NCI-H82 treated with DMSO at 0.1 percent for 48 hours (cell line): ENCODE measurements around the gene ZNF787.
A peak's percentile ranks its signal among the peaks of the same experiment; 100 is the strongest.
"Not testable (repeated sequence)": the region's sequence is repeated elsewhere in the genome, so short reads cannot be mapped to it uniquely, and the experiment has no call there.

Source experiments
- DNase-seq: peaks from one replicate; lab custom pipeline; 2025; ENCODE audit not compliant: unreplicated experiment; lab: John Stamatoyannopoulos, UW

Gene ZNF787

GRCh38 chr19:56121180-56122167 is at the start of gene ZNF787:
Gene ZNF787 (minus strand): TSS chr19:56121295. CDS start chr19:56103217, 18,078 bp downstream.
- DNase-seq, result peak; percentile 83

- no peak for DNase-seq
Observed at GRCh38 chr19:56170261-56170660, 49.2 kb upstream of the ZNF787 start.

GRCh38 chr19:56167064-56167578 is 46.0 kb upstream of the ZNF787 start:
- no peak for DNase-seq

DNA sequence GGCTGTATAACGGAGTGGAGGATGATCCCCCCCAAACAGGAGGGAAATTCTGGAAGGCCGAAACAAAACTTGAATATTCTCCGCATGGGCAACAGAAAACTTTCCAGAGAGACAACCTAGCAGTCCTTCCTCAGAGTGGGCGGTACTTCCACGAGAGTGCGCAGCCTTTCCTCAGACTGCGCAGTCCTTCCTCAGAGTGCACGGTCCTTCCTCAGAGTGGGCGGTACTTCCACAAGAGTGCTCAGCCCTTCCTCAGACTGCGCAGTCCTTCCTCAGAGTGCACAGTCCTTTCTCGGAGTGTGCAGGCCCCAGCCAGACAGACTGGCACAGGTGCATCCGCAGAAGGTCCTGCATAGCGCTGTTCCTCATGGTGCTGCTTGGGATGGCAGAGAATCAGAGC is 42.0 kb upstream of the ZNF787 start:
- DNase-seq, result no peak

DNA sequence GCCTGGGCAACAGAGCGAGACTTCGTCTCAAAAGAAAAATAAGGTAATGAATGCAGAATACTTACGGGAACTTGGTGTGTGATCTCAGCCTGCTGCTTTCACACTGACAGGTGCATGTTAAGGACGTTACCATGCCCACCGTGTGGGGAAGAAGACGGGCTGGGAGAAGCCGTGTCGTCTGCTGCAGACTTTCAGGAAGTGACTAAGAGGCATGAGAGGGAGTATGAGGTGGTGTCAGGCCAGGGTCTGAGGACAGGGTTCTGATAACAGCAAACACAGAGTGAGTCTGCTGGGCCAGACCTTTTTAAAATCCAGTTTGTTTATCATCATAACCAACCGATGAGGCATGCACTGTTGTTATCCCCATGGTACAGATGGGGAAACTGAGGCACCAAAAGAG is 41.2 kb upstream of the ZNF787 start:
- DNase-seq, result no peak

DNA sequence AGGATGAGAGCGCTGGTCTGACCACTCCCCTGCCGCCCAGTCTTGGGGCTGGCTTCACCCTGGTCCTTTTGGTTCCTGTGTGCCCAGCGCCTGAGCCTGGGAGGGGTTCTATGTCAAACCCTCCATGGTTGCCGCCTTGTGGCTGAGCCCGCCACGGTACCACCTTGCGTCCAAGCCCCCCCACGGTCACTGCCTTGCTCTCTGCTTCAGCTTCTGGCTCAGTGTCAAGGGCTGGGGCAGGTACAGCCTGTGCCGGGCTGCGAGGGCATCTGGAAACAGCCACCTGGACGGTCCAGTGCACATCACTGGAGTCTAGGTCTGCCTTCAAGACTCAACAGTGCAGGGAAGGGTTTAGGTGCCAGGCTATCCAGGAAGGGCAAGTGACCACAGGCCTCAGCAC is 40.4 kb upstream of the ZNF787 start:
- DNase-seq, result no peak

GRCh38 chr19:56159622-56160271 is 38.7 kb upstream of the ZNF787 start:
- no peak for DNase-seq

DNA sequence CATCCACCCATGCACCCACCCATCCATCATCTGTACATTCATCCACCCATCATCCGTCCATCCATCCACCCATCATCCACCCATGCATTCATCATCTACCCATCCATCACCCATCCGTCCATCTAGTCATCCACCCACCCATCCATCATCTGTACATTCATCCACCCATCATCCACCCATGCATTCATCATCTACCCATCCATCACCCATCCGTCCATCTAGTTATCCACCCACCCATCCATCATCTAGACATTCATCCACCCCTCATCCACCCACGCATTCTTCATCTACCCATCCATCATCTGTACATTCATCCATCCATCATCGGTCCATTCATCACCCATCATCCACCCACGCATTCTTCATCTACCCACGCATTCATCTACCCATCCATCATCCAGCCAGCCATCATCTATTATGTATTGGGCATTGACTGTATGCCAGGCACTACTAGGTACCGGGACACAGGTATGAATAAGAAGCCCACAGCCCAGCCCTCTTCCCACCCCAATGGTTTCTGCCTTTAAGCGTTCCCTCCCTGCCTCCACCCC is 38.0 kb upstream of the ZNF787 start:
- DNase-seq, result no peak

- no peak for DNase-seq
Observed at GRCh38 chr19:56158170-56158757, 37.2 kb upstream of the ZNF787 start.

DNA sequence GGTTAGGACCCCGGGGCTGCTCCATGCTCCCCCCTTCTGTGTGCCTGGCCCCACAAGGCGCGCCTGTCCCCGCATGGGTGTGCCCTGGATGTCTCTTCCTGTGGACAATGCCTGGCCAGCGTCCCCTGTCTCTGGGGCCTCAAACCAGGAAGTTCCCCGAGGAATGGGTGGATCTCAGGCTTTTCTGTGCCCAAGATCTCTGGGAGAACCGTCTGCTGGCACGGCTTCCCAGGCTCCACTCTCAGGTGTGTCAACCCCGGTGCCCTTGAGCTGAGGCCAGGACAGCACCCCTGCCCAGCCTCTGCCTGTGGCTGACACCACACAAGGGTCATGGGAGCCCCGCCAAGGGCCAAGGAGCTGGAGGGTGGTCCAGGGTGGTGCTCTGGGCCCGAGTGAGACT is 35.7 kb upstream of the ZNF787 start:
- no peak for DNase-seq

DNA sequence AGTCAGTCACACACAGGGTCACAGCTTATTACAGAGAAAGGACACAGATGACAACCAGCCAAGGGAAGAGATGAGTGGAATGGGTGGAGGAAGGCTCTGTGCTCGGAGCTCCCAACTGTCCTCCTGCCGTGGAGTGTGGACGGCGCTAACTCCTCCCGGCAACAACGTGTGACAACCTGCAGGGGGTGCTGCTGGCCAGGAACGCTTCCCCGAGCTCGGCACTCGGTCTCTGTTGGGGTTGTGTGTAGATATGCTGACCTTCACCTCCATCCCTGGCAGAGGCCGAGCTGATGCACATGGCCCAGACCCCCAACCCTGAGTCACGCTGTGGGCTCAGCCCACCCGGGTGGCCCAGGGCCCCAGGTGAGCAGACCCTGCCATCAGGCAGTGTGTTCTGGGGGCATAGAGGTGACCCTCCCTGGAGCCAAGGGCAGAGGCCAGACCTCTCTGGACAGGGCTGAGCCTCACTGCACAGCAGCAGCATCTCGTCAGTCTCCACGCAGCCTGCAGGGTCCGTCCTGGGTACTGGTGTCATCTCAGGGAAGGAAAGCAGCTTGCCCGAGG is 34.1 kb upstream of the ZNF787 start:
- no peak for DNase-seq

DNA sequence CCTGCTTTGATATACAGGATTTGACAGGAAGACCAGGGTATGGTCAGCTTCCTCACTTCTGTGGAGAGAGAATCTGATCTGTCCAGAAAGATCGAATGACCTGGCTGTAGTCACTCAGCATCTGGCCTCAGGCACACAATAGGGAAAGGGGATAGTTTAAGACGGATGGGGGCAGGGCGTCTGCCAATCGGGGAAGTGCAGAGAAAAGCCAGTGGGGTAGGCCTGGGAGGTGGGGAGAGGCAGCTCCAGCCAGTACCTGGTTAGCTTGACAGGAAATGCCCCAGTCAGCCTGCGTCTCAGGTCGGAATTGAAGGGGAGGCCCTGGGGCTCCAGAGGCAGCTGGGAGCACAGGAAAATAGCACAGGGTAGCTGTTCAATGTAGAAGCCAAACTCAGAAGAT is 32.4 kb upstream of the ZNF787 start:
- DNase-seq, result no peak

DNA sequence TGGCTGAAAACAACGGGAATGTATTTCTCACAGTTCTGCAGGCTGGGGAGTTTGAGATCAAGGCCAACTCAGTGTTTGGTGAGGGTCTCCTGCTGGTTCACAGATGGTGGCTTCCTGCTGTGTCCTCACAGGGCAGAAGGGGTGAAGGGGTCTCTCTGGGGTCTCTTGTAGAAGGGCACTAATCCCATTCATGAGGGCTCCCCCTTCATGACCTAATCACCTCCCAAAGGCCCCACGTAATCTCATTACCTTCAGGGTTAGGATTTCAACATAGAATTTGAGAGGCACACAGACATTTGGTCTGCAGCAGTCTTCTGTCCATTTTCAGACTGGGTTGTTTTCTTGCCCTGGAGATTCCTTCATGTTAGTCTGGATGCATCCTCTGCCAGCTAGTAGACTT is 31.5 kb upstream of the ZNF787 start:
- peak; percentile 19 for DNase-seq

- no peak for DNase-seq
Observed at GRCh38 chr19:56150358-56150757, 29.3 kb upstream of the ZNF787 start.

- no peak for DNase-seq
Observed at GRCh38 chr19:56149656-56150038, 28.6 kb upstream of the ZNF787 start.

DNA sequence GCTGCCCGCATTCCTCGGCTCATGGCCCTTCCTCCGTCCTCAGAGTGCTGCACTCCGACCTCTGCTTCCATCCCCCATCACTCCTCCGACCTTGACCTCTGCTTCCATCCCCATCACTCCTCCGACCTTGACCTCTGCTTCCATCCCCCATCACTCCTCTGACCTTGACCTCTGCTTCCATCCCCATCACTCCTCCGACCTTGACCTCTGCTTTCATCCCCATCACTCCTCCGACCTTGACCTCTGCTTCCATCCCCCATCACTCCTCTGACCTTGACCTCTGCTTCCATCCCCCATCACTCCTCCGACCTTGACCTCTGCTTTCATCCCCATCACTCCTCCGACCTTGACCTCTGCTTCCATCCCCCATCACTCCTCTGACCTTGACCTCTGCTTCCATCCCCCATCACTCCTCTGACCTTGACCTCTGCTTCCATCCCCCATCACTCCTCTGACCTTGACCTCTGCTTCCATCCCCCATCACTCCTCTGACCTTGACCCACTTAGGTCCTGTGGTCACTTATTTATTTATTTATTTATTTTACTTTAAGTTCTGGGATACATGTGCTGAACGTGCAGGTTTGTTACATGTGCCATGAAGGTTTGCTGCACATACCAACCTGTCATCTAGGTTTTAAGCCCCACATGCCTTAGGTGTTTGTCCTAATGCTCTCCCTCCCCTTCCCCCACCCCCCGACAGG is 28.0 kb upstream of the ZNF787 start:
- not testable (repeated sequence) for DNase-seq

DNA sequence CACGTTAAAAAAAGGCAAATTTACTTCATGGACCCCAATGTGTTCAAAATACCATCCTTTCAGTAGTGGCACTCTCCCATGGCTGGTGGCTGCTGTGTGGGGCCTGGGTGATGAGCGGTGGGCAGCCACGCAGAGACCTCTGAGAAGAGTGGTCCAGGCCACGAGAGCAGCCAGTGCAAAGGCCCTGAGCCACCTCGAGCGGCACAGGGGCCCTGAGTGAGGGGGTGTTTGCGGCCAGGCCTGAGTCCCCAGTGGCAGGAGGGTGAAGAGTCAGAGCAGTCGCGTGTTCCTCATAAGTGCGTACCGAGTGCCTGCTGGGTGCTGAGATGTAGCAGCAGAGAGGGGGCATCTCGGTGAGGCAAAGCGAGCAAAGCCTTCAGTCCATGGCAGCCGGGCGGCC is 27.0 kb upstream of the ZNF787 start:
- DNase-seq, result no peak

DNA sequence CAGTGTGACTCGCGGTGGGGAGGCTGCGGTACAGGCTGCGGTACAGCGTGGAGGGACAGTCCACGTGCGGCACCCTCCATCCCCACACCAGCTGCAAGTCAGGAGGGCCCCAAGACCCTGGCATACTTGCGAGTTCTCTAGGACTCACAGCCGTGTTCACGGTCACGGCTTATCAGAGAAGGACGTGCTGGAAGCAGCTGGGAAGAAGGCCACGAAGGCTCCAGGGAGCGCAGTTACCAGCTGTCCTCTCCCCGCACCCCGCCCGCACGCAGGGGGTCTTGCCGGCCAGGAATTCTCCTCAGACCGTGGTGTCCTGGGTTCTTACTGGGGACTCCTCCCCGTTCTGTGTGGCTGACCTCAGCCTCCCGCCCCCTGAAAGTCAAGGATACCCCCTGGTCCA is 26.2 kb upstream of the ZNF787 start:
- DNase-seq, result no peak

- DNase-seq, result no peak
Observed at GRCh38 chr19:56146904-56147303, 25.8 kb upstream of the ZNF787 start.

GRCh38 chr19:56145698-56146097 is 24.6 kb upstream of the ZNF787 start:
- no peak for DNase-seq
